ENCODE measurements around the gene HNRNPC.
"Not testable (repeated sequence)": the region's sequence is repeated elsewhere in the genome, so short reads cannot be mapped to it uniquely, and the experiment has no call there.

Gene HNRNPC

GRCh38 chr14:21197418-21198205, 71.6 kb downstream of the HNRNPC start:
- in situ Hi-C loops (cut with MboI; ENCODE audit: low sequenced_read_pairs), result no loop called here

- in situ Hi-C loops (cut with MboI; ENCODE audit: low sequenced_read_pairs), result no loop called here
Observed at GRCh38 chr14:21194597-21194996, 74.6 kb downstream of the HNRNPC start.

- in situ Hi-C loops (cut with MboI; ENCODE audit: low sequenced_read_pairs), result no loop called here
Observed at GRCh38 chr14:21192875-21193535, 76.2 kb downstream of the HNRNPC start.

GRCh38 chr14:21192447-21192822, 76.8 kb downstream of the HNRNPC start:
- in situ Hi-C loops (cut with MboI; ENCODE audit: low sequenced_read_pairs), result no loop called here

DNA sequence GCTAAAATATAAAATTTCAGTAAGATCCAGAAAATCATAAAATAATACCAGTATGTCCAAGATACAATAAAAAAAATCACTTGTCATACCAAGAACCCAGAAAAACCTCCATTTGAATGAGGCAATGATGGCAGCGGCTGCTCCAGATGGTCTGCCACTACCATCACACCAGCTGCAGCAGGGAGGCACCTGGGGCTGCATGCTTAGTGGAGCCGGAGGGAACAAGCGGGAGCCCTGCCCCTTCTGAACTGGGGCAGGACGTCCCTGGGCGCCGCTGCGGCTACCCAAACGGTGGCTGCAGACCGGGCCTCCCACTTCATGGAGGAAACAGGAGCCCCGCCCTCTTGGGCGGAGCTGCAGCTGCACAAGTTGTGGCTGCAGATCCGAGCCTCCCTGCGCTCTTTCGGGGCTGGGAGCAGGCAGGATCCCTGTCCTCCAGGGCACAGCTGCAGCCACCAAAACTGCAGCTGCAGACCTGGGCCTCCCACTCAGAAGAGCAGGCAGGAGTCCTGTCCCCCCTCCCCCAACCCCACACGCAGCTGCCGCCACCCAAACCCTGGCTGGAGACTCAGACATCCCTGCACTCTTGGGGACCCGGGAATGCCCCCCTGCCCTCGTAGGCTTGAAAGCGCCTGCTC, 77.3 kb downstream of the HNRNPC start:
- in situ Hi-C loops (cut with MboI; ENCODE audit: low sequenced_read_pairs), result no loop called here

GRCh38 chr14:21191261-21191808, 77.9 kb downstream of the HNRNPC start:
- in situ Hi-C loops (cut with MboI; ENCODE audit: low sequenced_read_pairs), result no loop called here

- in situ Hi-C loops (cut with MboI; ENCODE audit: low sequenced_read_pairs), result no loop called here
Observed at GRCh38 chr14:21185491-21185890, 83.8 kb downstream of the HNRNPC start.

- in situ Hi-C loops (cut with MboI; ENCODE audit: low sequenced_read_pairs), result no loop called here
Observed at GRCh38 chr14:21184254-21184653, 85.0 kb downstream of the HNRNPC start.

GRCh38 chr14:21182166-21182565, 87.1 kb downstream of the HNRNPC start:
- in situ Hi-C loops (cut with MboI; ENCODE audit: low sequenced_read_pairs), result no loop called here

- in situ Hi-C loops (cut with MboI; ENCODE audit: low sequenced_read_pairs), result no loop called here
Observed at GRCh38 chr14:21171128-21171527, 98.1 kb downstream of the HNRNPC start.

GRCh38 chr14:21169573-21169972, 99.7 kb downstream of the HNRNPC start:
- in situ Hi-C loops (cut with MboI; ENCODE audit: low sequenced_read_pairs), result no loop called here

DNA sequence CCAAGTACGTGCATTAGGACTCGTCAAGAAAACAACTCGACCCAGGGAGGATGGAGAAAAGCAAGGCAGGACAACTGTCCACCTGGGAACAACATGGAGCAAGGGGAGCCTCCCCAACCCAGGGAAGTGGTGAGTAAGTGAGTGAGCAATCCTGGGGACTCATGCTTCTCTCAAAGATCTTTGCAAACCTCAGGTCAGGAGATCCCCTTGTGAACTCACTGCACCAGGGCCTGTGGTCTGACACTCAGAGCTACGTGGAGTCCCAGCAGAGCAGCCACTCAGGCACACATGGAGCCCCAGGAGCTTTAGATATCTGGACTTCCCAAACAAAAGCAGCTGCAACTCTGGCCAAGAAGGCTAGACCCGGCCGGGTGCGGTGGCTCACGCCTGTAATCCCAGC, 101.2 kb downstream of the HNRNPC start:
- in situ Hi-C loops (cut with MboI; ENCODE audit: low sequenced_read_pairs), result no loop called here

DNA sequence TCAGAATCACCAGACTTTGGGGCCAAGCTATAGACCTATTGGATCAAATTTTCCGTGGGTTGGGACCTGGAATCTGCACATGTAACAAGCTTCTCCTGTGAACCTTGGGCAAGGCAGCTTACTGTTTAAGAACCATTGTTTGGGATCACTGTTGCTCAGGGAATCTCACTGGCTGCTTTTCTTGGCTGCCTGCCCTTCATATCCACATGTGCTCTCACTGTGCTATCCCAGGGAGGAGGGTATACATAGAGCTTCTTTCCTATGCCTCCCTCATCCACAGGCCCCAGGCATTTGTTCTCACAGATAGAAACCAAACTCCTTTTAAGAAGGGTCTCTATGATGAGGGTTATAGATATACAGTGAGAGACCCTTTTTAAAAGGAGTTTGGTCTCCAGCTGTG, 103.6 kb downstream of the HNRNPC start:
- in situ Hi-C loops (cut with MboI; ENCODE audit: low sequenced_read_pairs), result not testable (repeated sequence)

DNA sequence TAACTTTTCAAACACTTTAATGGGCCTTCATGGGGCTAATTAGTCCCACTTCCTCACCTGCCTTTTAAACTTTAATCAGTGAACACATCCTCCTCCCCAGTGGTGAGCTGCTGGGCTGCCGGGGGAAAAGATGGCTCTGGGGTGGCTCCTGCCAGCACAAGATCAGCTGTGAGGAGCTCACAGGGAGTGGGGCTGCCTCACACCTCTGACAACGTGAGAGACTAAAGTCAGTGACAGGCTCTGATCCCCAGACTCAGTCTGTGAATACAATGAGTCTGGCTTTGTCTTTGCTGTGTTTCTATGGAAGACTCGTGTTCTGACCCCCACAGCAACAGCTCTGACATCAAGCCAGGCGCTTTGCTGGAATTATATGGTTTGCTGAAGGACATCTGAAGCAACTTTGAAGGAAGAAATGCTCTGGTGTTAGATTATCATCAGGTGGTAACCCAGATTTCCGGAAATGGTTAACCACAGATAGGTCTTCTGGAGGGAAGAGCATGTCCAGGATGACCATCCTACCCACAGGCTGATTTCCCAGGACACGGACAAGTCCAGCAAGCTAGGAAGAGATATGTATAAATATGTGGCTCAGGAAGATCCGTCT, 104.1 kb downstream of the HNRNPC start:
- in situ Hi-C loops (cut with MboI; ENCODE audit: low sequenced_read_pairs), result not testable (repeated sequence)

DNA sequence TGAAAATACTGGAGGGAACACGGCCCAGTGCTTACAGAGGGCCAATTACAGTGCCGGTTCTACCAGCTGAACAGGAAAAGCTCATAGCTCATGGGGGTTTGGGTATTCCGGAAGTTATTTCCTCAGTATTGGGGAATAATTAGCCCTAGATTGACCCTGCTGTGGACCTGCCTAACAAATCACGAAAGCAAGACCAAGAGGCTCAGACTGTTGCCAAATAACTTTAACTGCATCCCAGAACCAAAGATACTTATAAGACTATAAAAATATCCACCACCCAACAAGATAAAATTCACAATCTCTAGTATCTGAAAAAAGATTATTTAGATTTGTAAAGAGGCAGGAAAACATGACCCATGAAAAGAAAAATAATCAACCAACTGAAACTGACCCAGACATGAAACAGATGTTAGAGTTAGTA, 105.4 kb downstream of the HNRNPC start:
- in situ Hi-C loops (cut with MboI; ENCODE audit: low sequenced_read_pairs), result no loop called here

GRCh38 chr14:21162081-21162480, 107.2 kb downstream of the HNRNPC start:
- in situ Hi-C loops (cut with MboI; ENCODE audit: low sequenced_read_pairs), result no loop called here

DNA sequence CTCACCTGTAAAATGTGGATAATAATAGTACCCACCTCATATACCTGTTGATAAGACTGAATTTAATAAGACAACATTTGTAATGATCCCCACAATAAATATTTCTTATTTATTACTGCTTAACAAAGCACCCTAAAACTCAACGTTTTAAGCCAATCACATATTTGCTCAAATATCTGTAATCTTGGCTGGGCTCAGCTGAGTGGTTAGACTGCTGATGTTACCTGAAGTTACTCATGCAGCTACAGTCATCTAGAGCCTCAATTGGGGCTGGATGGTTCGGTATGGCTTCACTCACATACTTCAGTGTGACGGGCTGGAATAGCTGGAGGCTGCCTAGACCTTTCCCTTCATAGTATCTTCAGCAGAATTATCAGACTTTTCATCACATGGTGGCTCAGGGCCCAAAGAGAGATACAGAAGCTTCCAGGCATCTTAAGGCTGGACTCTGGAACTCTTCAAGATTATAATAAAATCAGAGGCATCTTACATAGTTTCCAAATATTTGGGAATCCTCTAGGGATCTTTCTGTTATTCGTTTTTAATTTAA, 109.1 kb downstream of the HNRNPC start:
- in situ Hi-C loops (cut with MboI; ENCODE audit: low sequenced_read_pairs), result no loop called here

Data from HL-60/S4 treated with retinoic acid at 250 ng/mL for 4 days and 3 days (cell line).